Measurements from ENCODE around the gene ATXN1.

Gene ATXN1

GRCh38 chr6:16477367-16478149 is 283.7 kb downstream of the ATXN1 start:
- Histone ChIP-seq H3K27ac (no peak overlapping the region), H3K36me3 (replicated peaks) (no peaks in the 10 kb centered on the region), H3K4me3 (ENCODE audit: low read depth, low read length) (no peak overlapping the region), H3K27me3 (replicated peaks) (no peaks in the 10 kb centered on the region)
- TF ChIP-seq, protein P1, sequence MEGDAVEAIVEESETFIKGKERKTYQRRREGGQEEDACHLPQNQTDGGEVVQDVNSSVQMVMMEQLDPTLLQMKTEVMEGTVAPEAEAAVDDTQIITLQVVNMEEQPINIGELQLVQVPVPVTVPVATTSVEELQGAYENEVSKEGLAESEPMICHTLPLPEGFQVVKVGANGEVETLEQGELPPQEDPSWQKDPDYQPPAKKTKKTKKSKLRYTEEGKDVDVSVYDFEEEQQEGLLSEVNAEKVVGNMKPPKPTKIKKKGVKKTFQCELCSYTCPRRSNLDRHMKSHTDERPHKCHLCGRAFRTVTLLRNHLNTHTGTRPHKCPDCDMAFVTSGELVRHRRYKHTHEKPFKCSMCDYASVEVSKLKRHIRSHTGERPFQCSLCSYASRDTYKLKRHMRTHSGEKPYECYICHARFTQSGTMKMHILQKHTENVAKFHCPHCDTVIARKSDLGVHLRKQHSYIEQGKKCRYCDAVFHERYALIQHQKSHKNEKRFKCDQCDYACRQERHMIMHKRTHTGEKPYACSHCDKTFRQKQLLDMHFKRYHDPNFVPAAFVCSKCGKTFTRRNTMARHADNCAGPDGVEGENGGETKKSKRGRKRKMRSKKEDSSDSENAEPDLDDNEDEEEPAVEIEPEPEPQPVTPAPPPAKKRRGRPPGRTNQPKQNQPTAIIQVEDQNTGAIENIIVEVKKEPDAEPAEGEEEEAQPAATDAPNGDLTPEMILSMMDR (IDR thresholded peaks at IDR 0.05; ENCODE audit: low read depth, low read length, missing control alignments), result no peak
- in situ Hi-C loops (cut with HindIII; ENCODE audit: low pct_ligation_motif_present, low sequenced_read_pairs), result no loop called here
- DNase-seq, result no peak

DNA sequence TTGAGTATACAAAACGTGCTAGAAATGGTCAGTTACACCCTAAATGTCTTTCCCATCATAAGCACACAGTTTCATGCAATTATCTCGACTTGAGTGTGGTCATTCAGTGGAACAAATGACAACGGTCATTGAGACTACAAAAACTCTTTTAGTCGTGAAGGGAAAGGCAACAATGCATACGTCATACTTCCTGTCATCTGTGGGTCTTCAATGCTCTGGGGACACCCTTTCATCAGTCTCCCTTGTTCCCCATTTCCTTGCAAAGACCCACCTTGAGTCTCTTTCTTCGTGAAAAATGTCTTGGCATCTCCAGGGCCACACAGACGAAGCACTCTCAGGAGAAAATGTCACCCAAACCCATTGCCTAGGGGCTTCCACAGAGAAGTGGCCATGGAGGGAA is 284.4 kb downstream of the ATXN1 start:
- in situ Hi-C loops (cut with HindIII; ENCODE audit: low pct_ligation_motif_present, low sequenced_read_pairs), result no loop called here
- TF ChIP-seq, protein P1 (IDR thresholded peaks at IDR 0.05; ENCODE audit: low read depth, low read length, missing control alignments), result no peak
- Histone ChIP-seq H3K4me3 (ENCODE audit: low read depth, low read length) (no peak overlapping the region), H3K27me3 (replicated peaks) (no peaks in the 10 kb centered on the region), H3K36me3 (replicated peaks) (no peaks in the 10 kb centered on the region), H3K27ac (no peak overlapping the region)
- no peak for DNase-seq

GRCh38 chr6:16475494-16475781 is 285.8 kb downstream of the ATXN1 start:
- Histone ChIP-seq H3K27me3 (replicated peaks) (no peaks in the 10 kb centered on the region), H3K4me3 (ENCODE audit: low read depth, low read length) (no peak overlapping the region), H3K27ac (no peak overlapping the region), H3K36me3 (replicated peaks) (no peaks in the 10 kb centered on the region)
- TF ChIP-seq, protein P1 (IDR thresholded peaks at IDR 0.05; ENCODE audit: low read depth, low read length, missing control alignments), result no peak
- DNase-seq, result no peak
- in situ Hi-C loops (cut with HindIII; ENCODE audit: low pct_ligation_motif_present, low sequenced_read_pairs), result no loop called here

DNA sequence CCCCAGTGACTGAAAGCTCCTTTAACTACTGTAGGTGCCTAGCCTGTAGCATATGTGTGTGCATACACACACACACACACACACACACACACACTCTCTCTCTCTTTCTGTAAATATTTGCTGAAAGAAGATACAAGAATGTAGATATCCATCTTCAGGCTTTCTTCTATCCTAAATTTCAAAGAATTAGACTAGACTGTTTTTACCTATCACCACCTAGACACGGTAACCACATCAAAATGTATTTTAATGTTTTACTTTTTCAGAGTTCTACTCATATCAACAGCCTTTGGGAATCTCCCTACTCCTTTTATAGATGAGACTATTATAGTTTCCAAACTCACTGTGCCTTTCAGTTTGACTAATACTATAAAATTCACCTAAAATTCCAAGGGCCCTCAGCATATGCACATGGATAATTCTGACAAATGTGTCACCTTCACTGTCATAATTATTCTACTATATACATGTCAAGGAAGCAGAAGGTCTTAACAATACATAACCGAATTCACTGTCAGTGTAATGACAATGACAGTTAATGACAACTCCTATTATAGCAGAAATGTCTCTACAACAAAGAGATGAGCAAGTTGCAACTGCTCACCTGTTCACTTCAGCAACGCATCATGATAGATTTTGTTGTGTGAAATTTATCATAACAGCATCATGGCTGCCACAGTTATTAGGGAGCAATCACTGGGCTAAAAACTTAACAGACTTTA is 286.3 kb downstream of the ATXN1 start:
- no peak overlapping the region for H3K27ac ChIP-seq
- TF ChIP-seq, protein P1 (IDR thresholded peaks at IDR 0.05; ENCODE audit: low read depth, low read length, missing control alignments), result no peak
- H3K36me3 ChIP-seq (replicated peaks), result no peaks in the 10 kb centered on the region
- no peaks in the 10 kb centered on the region for H3K27me3 ChIP-seq (replicated peaks)
- in situ Hi-C loops (cut with HindIII; ENCODE audit: low pct_ligation_motif_present, low sequenced_read_pairs), result no loop called here
- no peak for DNase-seq
- no peak overlapping the region for H3K4me3 ChIP-seq (ENCODE audit: low read depth, low read length)

- H3K27ac ChIP-seq, result no peak overlapping the region
Measured at GRCh38 chr6:16473908-16474771, 287.1 kb downstream of the ATXN1 start.

More at GRCh38 chr6:16473908-16474771, 287.1 kb downstream of the ATXN1 start:
- Histone ChIP-seq H3K36me3 (replicated peaks) (no peaks in the 10 kb centered on the region), H3K4me3 (ENCODE audit: low read depth, low read length) (no peak overlapping the region), H3K27me3 (replicated peaks) (no peaks in the 10 kb centered on the region)
- no peak for DNase-seq
- TF ChIP-seq, protein P1 (IDR thresholded peaks at IDR 0.05; ENCODE audit: low read depth, low read length, missing control alignments), result no peak
- in situ Hi-C loops (cut with HindIII; ENCODE audit: low pct_ligation_motif_present, low sequenced_read_pairs), result no loop called here

Data from brain microvascular endothelial cell (primary cell).